Spleen (tissue), 11 donors: ENCODE data around the gene TACC2. TPM values are rescaled to one million over a fixed set of nuclear protein-coding genes. Genes with fewer than 3 reads are reported as not detected.

Experiments
- DNase-seq: peaks from one replicate; pipeline ENCODE4 v3.0.0-alpha.2; 2020
- H3K27ac ChIP-seq, 8 donors: fragments of 200-600 bp; sonication (generic) in 7 of 8; 1 replicate in 4 of 8; 2 replicates in 4 of 8; pipeline versions ENCODE4 v1.5.0 to v1.8.0; 2016 to 2021; ENCODE audit warnings: inconsistent platforms in 4 of 8, mild to moderate bottlenecking in 4 of 8, moderate library complexity in 1 of 8
- H3K27me3 ChIP-seq, 7 donors: fragments of 200-600 bp; sonication (generic) in 6 of 7; replicated peaks in 1 of 7; 1 replicate in 4 of 7; 2 replicates in 3 of 7; pipeline versions ENCODE4 v1.5.0 to v1.8.0; 2016 to 2021; ENCODE audit warnings: inconsistent platforms in 3 of 7, mild to moderate bottlenecking in 1 of 7
- H3K36me3 ChIP-seq, 6 donors: fragments of 200-600 bp; sonication (generic) in 5 of 6; 1 replicate in 4 of 6; 2 replicates in 2 of 6; pipeline versions ENCODE4 v1.5.0 to v1.8.0; 2016 to 2021; ENCODE audit warnings: inconsistent platforms in 2 of 6
- H3K4me1 ChIP-seq, 6 donors: fragments of 200-600 bp; sonication (generic) in 5 of 6; 1 replicate in 3 of 6; 2 replicates in 3 of 6; pipeline versions ENCODE4 v1.5.0 to v1.8.0; 2016 to 2021; ENCODE audit warnings: inconsistent platforms in 3 of 6
- H3K4me3 ChIP-seq, 8 donors: fragments of 200-600 bp; sonication (generic) in 7 of 8; 1 replicate in 4 of 8; 2 replicates in 4 of 8; pipeline versions ENCODE4 v1.5.0 to v1.8.0; 2016 to 2021; ENCODE audit warnings: inconsistent platforms in 4 of 8, mild to moderate bottlenecking in 4 of 8, moderate library complexity in 2 of 8
- H3K9me3 ChIP-seq, 8 donors: fragments of 200-600 bp; sonication (generic) in 7 of 8; 1 replicate in 4 of 8; 2 replicates in 4 of 8; pipeline versions ENCODE4 v1.5.0 to v1.8.0; 2016 to 2021; ENCODE audit warnings: inconsistent platforms in 4 of 8
- POLR2A ChIP-seq, 3 donors: fragments of 450-650 bp; IDR thresholded peaks; one replicate each; pipeline ENCODE4 v1.5.1; 2017; ENCODE audit warnings: antibody characterized with exemption in 3 of 3, mild to moderate bottlenecking in 1 of 3
- POLR2AphosphoS5 ChIP-seq, 3 donors: sonication (generic); formaldehyde crosslinking; IDR thresholded peaks; one replicate each; pipeline ENCODE4 v1.5.1; 2017; ENCODE audit warnings: antibody characterized with exemption in 3 of 3
- WGBS, 5 donors: extraction: QIAGEN DNeasy Blood & Tissue Kit in 3 of 5; methylation state at CpG; one replicate each; pipeline versions ENCODE4 v1.1.5 to v1.1.7; 2013 to 2018; 5-methylcytosine and 5-hydroxymethylcytosine counted together
- intact Hi-C: fragments of 100-400 bp; cut with DNase I; formaldehyde crosslinking; loops from one replicate; pipeline ENCODE4 v1.15.0; 2023; ENCODE audit warnings: low total_unique reads
- polyA plus RNA-seq, 3 donors: library from polyadenylated mRNA; stranded (reverse); fragments of 200-250 nt; gene quantifications; one replicate each; pipeline ENCODE4 v1.2.1, GENCODE V29; 2013
- total RNA-seq, 7 donors: library from RNA; depleted of rRNA in 3 of 7; stranded (reverse); fragments of >200 nt in 3 of 7; fragmentation: NEBNext Ultra II Directional in 4 of 7; extraction: Animal tissue kit (Norgen Biotek cat#: 25700) in 4 of 7; gene quantifications; one replicate each; pipeline versions ENCODE4 v1.1.0 to v1.2.1, GENCODE V29; 2016 to 2021
- TF ChIP-seq, protein P1 (sequence below), 11 experiments: fragments of 200-600 bp in 7 of 11; fragments of 450-650 bp in 4 of 11; sonication (generic) in 4 of 11; IDR thresholded peaks in 8 of 11; conservative IDR thresholded peaks in 3 of 11; 1 replicate in 7 of 11; 2 replicates in 4 of 11; pipeline versions ENCODE4 v1.4.0 to v1.8.0; 2016 to 2021; ENCODE audit warnings: antibody characterized with exemption in 11 of 11, inconsistent platforms in 4 of 11, mild to moderate bottlenecking in 1 of 11
- donor health status: healthy with polysubstance abuse.
- donor health status: DM: no; HTN: no; CAD: no; lungs with moderate emphysema.
- donor health status: DM: no; HTN: no; CAD: no.
- donor health status: Bipolar disorder and iron deficiency.
- donor health status: healthy.
- donor health status: DM: no; HTN: no; CAD: no.
- donor health status: DM: yes; HTN: yes; CAD: no.

The TACC2 gene
- total and polyA plus RNA-seq, 10 donors: 2.4 to 13.9 (median 4.5) TPM

DNA sequence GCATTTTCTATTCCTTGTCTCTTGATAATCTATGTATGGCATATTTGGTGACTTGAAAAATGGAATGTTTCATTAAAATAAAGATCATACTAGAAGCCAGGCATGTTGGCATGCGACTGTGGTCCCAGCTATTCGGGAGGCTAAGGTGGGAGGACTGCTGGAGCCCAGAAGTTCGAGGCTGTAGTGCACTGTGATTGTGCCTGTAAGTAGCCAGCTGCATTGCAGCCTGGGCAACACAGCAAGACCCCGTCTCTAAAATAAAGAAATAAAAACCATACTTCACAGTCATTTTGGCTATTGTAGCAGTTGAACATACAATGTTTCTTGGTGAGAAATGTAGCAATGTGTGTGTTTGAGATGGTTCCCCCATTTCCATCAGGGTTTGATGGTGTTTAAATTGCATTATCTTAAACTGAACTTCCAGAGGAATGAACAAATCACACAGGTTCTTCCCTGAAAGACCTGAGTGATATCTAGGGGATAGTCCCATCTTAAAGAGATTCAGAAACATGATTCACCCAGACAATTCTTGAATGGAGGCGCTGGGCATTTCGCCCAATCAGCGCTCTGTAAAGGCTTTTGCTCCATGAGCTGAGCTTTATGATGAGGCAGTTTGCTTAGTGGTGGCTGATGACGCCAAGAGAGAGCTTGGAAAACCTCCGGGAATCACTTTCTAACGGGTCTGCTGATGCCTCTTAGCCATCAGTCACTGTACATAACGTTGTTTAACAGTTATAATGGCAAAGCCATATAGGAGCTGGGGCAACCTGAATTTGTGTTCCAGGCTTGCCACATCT is 262.7 kb downstream of the TACC2 start:
- no peaks in the 10 kb centered on the region for H3K4me1 ChIP-seq
- DNase-seq: peak; percentile 21

DNA sequence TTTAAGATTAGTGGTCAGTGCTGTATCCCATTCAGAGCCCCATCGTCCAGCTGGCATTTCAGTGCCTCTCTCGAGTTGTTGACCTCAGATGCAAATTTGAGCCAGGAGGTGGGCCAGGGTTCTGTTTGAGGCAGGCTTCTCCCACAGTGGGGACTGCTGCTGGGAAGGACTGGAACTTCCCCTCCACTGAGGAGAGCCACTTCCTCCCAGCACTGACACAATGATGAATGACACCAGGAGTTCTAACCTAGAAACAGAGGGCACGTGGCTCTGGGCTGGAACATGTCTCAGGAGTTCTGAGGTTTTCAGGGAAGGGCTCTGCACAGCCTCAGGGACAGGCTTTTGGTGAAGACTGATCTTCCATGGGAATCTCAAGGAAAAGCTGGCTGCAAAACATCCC is 263.8 kb downstream of the TACC2 start:
- H3K4me3 ChIP-seq: no peak overlapping the region
- DNase-seq: peak; percentile 22
- peaks cover 0 to 24% (median 0%) of the 10 kb centered on the region in 6 donors for H3K36me3 ChIP-seq
- TF ChIP-seq POLR2AphosphoS5 (IDR thresholded peaks at IDR 0.05) (no peak), POLR2A (IDR thresholded peaks at IDR 0.05) (no peak)
- TF ChIP-seq, protein P1, sequence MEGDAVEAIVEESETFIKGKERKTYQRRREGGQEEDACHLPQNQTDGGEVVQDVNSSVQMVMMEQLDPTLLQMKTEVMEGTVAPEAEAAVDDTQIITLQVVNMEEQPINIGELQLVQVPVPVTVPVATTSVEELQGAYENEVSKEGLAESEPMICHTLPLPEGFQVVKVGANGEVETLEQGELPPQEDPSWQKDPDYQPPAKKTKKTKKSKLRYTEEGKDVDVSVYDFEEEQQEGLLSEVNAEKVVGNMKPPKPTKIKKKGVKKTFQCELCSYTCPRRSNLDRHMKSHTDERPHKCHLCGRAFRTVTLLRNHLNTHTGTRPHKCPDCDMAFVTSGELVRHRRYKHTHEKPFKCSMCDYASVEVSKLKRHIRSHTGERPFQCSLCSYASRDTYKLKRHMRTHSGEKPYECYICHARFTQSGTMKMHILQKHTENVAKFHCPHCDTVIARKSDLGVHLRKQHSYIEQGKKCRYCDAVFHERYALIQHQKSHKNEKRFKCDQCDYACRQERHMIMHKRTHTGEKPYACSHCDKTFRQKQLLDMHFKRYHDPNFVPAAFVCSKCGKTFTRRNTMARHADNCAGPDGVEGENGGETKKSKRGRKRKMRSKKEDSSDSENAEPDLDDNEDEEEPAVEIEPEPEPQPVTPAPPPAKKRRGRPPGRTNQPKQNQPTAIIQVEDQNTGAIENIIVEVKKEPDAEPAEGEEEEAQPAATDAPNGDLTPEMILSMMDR (IDR thresholded peaks at IDR 0.05 in 8 of 11, conservative IDR thresholded peaks at IDR 0.05 in 3 of 11): no peak
- 12 to 45% (median 21%) methylated on average over 3 of the region's 3 CpGs for WGBS, 5 donors
- no peaks in the 10 kb centered on the region for H3K9me3 ChIP-seq
- H3K27me3 ChIP-seq: no peaks in the 10 kb centered on the region
- intact Hi-C loops: no loop called here
- no peaks in the 10 kb centered on the region for H3K4me1 ChIP-seq
- H3K27ac ChIP-seq: no peak overlapping the region

More for the DNA sequence above, 262.7 kb downstream of the TACC2 start:
- no peaks in the 10 kb centered on the region for H3K27me3 ChIP-seq
- H3K9me3 ChIP-seq: no peaks in the 10 kb centered on the region
- H3K36me3 ChIP-seq: peaks cover 0 to 24% (median 0%) of the 10 kb centered on the region in 6 donors
- intact Hi-C loops: no loop called here
- whole genome bisulfite sequencing, 5 donors: 81 to 93% (median 87%) methylated on average over 11 of the region's 11 CpGs
- no peak overlapping the region for H3K4me3 ChIP-seq
- no peak for TF ChIP-seq POLR2A (IDR thresholded peaks at IDR 0.05)
- H3K27ac ChIP-seq: no peak overlapping the region

DNA sequence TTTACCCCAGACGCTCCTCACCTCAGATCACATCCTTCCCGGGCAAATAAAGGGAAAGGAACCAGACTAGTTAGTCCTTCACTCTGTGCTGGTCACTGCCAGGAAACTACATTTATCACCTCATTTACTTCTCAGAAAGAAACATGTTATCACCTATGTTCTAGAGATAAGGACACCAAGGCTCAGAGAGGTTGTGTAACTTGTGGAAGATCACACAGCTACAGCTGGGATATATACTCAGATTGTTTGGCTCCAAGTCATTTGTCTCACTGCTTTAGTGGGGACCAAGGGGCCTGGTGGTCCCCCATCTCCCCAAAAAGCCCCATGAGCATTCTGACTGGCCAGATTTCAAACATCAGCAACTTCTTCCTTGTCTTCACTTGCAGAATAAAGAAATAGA is 264.6 kb downstream of the TACC2 start:
- 81 to 91% (median 89%) methylated on average over 2 of the region's 2 CpGs for WGBS, 5 donors

DNA sequence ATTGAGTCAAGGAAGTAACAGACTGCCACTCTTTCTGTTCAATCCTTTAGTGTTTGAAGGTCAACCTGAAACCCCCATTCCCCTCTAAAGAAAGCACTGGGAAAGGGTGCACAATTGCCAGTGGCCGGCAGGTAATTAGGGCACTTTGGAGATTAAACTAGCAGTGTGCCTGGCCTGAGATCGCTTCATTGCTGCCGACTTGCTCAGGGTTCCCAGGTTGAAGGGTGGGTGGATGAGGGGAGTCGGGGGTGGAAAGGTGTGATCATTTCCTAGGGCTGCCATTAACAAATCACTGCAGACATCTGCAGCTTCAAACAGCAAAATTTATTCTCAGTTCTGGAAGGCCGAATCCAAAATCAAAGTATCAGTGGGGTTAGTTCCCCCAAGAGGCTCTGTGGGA is 265.9 kb downstream of the TACC2 start:
- H3K36me3 ChIP-seq: peaks cover 0 to 12% (median 0%) of the 10 kb centered on the region in 6 donors
- peak; percentile 46 for DNase-seq
- intact Hi-C loops: no loop called here

More for the DNA sequence above, 264.6 kb downstream of the TACC2 start:
- Histone ChIP-seq H3K4me1 (no peaks in the 10 kb centered on the region), H3K9me3 (no peaks in the 10 kb centered on the region), H3K4me3 (no peak overlapping the region), H3K27me3 (no peaks in the 10 kb centered on the region), H3K36me3 (peaks cover 0 to 24% (median 0%) of the 10 kb centered on the region in 6 donors), H3K27ac (no peak overlapping the region)
- intact Hi-C loops: no loop called here
- TF ChIP-seq POLR2A (IDR thresholded peaks at IDR 0.05) (no peak), POLR2AphosphoS5 (IDR thresholded peaks at IDR 0.05) (no peak)
- TF ChIP-seq, protein P1 (IDR thresholded peaks at IDR 0.05 in 8 of 11, conservative IDR thresholded peaks at IDR 0.05 in 3 of 11): no peak
- DNase-seq: peak; percentile 14

More for the DNA sequence above, 265.9 kb downstream of the TACC2 start:
- Histone ChIP-seq H3K9me3 (no peaks in the 10 kb centered on the region), H3K4me1 (no peaks in the 10 kb centered on the region), H3K27ac (no peak overlapping the region), H3K4me3 (no peak overlapping the region), H3K27me3 (no peaks in the 10 kb centered on the region)
- WGBS, 5 donors: 81 to 86% (median 83%) methylated on average over 5 of the region's 5 CpGs
- TF ChIP-seq POLR2AphosphoS5 (IDR thresholded peaks at IDR 0.05): no peak
- TF ChIP-seq, protein P1 (IDR thresholded peaks at IDR 0.05 in 8 of 11, conservative IDR thresholded peaks at IDR 0.05 in 3 of 11): no peak
- TF ChIP-seq POLR2A (IDR thresholded peaks at IDR 0.05): no peak
